SIG-M5 (cell line): ENCODE results near the gene LILRB5.
"Not testable (repeated sequence)": the region's sequence is repeated elsewhere in the genome, so short reads cannot be mapped to it uniquely, and the experiment has no call there.

Experiments used
- DNase-seq: peaks from one replicate; lab custom pipeline; 2025; lab: John Stamatoyannopoulos, UW

LILRB5 gene

GRCh38 chr19:54275951-54276350 is 18.9 kb upstream of the LILRB5 start:
- no peak for DNase-seq

DNA sequence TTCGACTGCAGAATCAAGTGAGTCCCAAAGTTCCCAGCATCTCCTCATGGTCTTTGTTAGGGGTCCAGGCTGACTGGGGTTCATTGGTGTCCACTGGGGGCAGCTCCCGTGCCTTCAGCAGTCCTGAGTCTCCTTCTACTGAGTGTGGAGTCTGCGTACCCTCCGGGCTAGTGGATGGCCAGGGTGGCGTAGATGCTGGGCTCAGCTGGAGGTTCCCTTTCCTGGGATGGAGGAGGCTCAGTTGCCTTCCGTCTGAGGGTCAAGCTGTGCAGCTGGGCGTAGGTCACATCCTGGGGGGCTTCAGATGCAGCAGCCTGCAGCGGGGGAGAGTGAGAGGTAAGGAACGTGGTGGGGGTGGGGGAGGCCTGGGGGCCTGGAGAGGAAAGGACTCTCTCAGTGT is 17.4 kb upstream of the LILRB5 start:
- not testable (repeated sequence) for DNase-seq

- no peak for DNase-seq
Observed at GRCh38 chr19:54273821-54274220, 16.7 kb upstream of the LILRB5 start.

- not testable (repeated sequence) for DNase-seq
Observed at GRCh38 chr19:54272181-54272580, 15.1 kb upstream of the LILRB5 start.

DNA sequence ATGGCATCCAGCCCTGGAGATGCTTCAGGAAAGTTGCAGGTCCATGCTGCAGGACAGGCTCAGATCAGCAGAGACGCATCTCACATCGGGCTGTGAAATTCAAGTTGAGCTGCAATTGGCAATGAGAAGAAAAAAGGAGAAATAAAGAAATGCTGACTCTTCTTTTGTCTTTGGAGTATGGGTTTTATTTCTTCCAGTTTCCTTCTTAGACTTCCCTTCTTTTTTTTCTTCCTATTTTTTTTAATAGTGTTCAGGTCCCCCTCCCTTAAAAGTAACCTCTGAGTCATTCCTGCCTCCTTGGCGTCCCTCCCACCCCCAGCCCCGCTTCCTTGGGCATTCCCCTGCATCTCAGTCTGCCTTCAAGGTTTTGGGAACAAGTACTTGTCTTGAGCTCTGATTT is 14.5 kb upstream of the LILRB5 start:
- not testable (repeated sequence) for DNase-seq

- no peak for DNase-seq
Observed at GRCh38 chr19:54271106-54271505, 14.0 kb upstream of the LILRB5 start.

DNA sequence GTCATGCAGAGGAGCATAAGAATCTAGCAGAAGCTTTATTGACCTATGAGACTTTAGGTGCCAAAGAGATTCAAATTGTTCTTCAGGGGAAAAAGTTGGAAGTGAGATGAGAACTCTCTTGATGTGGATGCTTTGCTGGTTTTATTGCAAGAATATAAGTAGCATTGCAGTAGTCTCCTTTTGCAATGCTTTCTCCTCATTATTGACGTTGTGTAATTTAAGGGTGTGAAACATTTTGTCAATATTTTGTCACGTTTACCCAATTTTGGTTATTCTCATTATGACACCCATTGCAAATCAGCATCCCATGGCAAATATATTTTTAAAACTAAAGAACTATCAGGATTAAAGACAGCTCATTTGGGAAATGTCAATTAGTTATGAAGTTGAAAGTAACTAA is 11.9 kb upstream of the LILRB5 start:
- no peak for DNase-seq

DNA sequence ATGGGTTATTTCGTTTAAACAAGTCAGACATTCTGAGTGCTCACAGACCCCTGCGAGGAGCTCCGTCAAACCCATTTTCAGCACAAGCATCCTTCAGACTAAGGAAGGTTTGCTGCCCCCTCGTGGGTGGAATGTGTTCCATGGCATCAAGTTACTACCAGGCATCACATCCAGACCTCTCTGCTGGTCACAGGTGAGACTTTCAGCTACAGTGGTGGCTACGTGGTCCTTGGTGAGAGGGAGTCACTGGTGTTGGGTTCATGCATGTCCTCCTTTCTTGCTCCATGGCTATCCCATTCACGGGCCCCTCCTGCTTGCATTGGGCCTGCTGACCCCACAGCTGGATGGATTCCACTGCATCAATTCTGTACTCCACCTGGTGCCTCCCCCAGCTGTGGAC is 9.1 kb upstream of the LILRB5 start:
- DNase-seq = no peak

- no peak for DNase-seq
Observed at GRCh38 chr19:54262470-54262869, 5.4 kb upstream of the LILRB5 start.

- DNase-seq = no peak
Observed at GRCh38 chr19:54262066-54262465, 5.0 kb upstream of the LILRB5 start.

DNA sequence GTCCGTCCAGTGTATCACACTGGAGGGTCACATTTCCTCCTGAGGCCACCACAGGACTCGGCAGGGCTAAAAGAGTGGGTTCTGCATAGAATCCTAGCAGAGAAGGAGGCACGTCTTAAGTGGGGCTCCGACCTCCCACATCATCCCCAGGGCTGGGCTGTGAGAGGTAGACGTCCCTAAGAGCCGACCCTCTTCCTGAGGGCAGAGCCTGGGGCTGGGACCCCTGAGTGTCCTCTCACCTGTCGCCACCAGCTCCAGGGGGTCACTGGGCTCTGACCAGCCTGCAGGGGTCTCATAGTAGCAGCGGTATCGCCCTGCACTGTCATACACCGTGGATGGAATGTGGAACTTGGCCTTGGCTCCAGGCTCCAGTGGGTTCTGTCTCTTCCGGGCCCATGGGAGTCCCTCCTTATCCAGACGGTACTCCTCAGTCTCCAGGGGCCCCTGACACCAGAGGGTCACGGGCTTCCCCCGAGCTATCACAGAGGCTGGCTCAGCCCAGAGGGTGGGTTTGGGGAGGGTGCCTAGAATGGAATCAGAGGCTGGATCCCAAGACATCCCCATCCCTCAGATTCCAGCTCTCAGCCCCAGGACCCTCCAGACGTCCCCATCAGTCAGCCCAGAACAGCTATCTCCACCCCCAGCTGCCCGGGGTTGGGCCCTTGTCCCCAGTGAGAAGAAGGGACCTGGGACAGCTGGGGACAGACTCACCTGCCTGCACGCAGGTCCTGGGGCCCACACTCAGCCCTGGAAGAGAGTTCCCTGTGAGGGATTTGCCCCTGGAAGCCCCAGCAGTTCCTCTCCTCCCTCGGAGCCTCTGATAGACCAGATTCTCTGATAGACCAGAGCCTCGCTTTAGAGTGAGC is 590 bp downstream of the LILRB5 start:
- DNase-seq = no peak

DNA sequence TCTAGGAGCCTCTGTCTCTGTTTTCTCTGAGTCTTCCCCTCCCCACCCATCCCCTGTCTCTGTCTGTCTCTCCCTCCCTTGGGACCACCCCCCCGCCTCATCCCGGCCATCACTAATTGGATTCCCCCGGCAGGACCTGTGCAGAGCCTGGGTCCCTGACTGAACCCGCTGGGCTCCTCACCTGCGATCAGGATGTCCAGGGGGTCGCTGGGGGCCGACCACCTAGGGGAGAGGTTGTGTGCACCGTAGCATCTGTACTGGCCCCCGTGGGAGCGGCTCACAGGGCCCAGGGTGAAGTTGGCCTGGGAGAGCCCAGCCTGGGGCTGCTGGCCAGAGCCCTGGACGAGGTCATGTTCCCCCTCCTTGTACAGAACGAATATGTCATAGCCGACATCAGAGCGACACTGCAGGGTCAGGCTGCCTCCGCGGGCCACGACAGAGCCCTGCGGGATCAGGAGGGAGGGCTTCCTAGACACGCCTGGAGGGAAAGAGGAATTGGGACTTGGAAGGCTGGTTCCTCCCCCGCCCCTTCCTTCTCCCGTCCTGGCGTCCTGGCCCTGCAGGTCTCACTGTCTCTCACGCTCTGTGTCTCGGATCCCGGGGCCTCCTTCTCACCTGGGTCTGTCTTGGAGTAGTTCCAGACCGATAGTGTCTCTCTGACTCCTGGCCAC is 1.8 kb downstream of the LILRB5 start:
- DNase-seq = no peak

DNA sequence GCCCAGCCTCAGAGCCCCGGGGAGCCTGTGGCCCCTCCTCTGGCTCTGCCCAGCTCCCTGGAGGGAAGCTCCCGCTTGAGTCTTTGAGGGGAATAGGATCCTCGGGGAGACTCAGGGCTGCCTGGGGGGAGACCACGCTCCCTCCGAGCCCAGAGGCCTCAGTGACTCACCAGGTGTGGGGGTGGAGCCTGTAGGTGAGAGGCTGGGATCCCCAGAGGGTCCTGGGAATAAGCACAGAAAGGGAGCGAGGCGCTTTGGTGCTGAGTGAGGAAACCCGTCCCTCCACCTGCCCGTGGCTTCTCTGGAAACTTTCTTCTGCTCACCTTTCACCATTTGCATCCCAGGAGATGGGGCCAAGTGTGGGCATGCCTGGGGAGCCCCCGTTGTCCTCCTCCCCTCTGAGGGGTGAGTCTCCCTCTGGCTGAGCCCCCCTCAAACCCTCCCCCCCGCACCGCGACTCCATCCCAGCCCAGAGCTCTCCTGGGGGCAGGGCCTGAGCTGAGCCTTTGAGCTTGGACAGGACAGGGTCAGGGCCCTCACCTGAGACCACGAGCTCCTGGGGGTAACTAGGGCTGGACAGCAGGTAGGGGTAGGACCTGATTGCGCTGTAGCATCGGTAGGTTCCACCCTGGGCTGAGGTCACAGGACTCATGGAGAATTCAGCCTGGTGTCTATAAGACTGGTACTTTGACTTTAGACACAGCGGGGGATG is 2.7 kb downstream of the LILRB5 start:
- DNase-seq = no peak

DNA sequence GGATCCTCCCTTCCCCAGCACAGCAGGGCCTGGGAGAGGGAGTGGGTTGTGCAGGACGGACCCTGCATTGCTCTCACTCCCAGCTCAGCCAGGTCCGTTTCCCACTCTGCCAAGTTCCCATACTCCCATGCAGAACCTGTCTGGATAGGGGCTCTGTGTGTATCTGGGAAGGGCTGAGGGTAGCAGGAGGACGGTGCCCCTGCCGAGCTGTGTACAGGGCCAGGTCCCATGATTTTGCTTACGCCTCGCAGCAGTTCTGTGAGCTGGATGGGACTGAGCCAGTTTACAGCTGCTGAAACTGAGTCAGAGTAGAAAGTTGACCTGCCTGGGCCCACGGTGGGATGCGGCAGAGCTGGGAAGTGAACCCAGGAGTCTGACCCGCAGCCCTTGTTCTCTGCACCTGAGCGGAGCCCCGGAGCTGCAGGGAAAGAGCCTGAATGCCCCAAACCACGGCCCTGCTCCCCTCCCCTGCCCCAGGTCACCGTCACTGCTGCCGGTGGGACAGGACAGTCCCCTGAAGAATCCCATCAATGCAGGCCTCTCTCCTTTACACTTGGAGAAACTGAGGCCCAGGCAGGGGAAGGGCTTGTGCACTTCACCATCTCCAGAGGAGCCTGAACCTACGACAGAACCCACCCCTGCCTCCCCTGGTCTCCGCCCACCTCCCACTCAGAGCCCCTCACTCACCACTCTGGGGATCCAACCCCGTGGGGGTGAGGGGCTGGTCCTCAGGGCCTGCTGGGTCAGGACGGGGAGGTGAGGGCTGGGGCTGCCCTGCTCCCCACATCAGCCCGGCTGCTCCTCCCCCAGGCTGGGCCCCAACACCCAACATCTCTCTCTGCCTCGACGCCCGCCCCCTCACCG is 3.5 kb downstream of the LILRB5 start:
- DNase-seq = no peak

GRCh38 chr19:54252845-54253244 is 4.2 kb downstream of the LILRB5 start:
- no peak for DNase-seq

- DNase-seq = no peak
Observed at GRCh38 chr19:54252243-54252642, 4.8 kb downstream of the LILRB5 start.

GRCh38 chr19:54248016-54248601 is 9.0 kb downstream of the LILRB5 start:
- DNase-seq = no peak

- no peak for DNase-seq
Observed at GRCh38 chr19:54247106-54247930, 9.8 kb downstream of the LILRB5 start.

- DNase-seq = no peak
Observed at GRCh38 chr19:54245936-54246335, 11.1 kb downstream of the LILRB5 start.

- DNase-seq = not testable (repeated sequence)
Observed at GRCh38 chr19:54243809-54244208, 13.3 kb downstream of the LILRB5 start.

GRCh38 chr19:54242646-54243045 is 14.4 kb downstream of the LILRB5 start, which contains the start of gene LILRA6:
LILRA6 (minus strand) TSS chr19:54242790.
- DNase-seq = not testable (repeated sequence)
